Measurements from ENCODE around the gene MAP1LC3A. TPM values are rescaled to one million over a fixed set of nuclear protein-coding genes. Genes with fewer than 3 reads are reported as not detected.

Gene MAP1LC3A
- total RNA-seq, 1 experiment from 2014 or later = 44.2 TPM

- DNase-seq (ENCODE audit: low read depth) = no peak
These were observed 10.5 kb upstream of the MAP1LC3A start for GRCh38 chr20:34547844-34548613.

DNA sequence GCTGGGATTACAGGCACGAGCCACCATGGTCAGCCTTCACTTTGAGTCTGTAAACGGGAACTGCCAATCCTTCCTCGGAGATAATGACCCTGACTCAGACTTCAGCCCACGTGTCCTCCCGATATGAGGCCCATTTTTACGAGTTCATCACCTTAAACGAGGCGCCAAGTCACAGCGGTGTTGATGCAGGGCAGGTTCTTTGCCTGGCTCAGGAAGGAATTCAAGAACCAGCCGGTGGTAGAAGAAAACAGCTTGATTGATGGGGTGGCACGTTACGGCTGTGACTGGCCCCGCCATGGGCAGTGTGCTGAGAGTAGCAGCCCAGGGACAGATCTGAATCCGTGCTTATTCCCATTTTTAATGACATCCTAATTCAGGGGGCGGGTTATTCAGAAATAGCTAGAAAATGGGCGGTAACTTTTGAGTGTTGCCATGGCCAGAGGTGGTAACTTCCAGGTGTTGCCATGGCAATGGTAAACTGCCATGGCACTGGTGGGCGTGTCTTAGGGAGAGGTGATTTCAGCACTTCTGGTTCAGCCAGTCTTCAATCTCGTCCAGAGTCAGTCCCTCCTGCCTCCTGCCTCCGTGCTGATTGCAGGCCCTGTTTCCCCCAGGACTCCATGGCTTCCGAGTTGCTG lies 9.1 kb upstream of the MAP1LC3A start:
- no peak for DNase-seq (ENCODE audit: low read depth)

- DNase-seq (ENCODE audit: low read depth) = no peak
These were observed 8.6 kb upstream of the MAP1LC3A start for GRCh38 chr20:34549929-34550305.

DNA sequence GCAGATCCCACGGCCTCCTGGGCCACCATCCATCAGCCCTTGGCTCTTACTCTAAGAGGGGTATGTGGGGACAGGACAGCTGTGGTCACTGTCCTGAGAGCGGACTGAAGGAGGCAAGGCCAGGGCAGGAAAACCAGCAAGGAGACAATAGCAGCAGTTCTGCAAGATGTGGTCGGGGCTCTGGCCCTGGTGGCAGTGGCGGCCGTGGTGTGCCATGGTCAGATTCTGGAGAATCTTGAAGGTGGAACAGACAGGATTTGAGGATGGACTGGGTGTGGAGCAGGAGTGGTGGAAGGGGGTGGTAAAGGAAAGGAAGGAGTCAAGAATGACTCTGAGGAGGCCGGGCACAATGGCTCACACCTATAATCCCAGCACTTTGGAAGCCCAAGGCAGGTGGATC lies 5.9 kb upstream of the MAP1LC3A start:
- no peak for DNase-seq (ENCODE audit: low read depth)

GRCh38 chr20:34553366-34553867 lies 5.1 kb upstream of the MAP1LC3A start:
- DNase-seq (ENCODE audit: low read depth) = no peak

GRCh38 chr20:34557936-34558319 lies 590 bp upstream of the MAP1LC3A start:
- no peak for DNase-seq (ENCODE audit: low read depth)

GRCh38 chr20:34559311-34560140 lies 1.0 kb downstream of the MAP1LC3A start:
- no peak for DNase-seq (ENCODE audit: low read depth)

- DNase-seq (ENCODE audit: low read depth) = no peak
These were observed 1.6 kb downstream of the MAP1LC3A start for GRCh38 chr20:34560141-34560523.

DNA sequence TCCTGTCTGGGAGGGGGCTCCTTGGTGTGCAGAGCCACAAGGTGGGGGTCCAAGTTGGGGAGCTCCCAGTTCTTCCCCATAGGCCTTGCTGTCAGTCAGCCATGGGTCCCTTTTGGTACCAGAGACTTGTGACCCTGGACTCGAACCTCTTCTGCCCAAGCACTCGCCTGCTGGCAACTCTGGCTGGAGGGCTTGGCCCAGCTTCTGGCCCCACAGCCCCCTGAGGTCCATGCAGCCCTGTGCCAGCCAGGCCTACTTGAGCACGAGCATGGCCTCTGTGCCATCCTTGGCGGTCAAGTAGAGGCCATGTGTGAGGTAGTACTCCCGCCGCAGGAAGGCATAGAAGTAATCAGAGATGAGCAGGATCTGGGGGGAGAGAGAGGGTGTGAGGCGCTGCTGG lies 2.1 kb downstream of the MAP1LC3A start:
- no peak for DNase-seq (ENCODE audit: low read depth)

DNA sequence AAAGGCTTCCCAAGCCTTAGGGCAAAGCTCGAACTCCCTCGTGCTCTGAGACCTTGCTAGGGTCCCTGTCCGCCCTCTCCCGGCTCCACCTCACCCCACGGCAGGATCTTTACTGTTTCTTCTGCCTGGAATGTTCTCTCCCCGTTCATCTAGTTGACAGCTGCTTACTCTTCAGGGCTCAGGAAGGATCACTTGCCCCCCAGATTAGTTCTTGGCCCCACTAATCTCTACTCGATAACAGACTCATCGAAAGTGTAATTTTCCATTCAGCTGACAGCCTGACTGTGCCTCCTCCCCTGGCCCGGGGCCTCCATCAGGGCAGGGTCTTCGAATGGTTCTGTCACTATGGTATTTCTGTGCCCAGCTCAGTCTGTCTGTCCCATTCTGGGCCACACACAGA lies 3.1 kb downstream of the MAP1LC3A start:
- DNase-seq (ENCODE audit: low read depth) = no peak

- DNase-seq (ENCODE audit: low read depth) = peak; percentile 33
These were observed 4.1 kb downstream of the MAP1LC3A start for GRCh38 chr20:34562641-34563040.

GRCh38 chr20:34564833-34565232 lies 6.3 kb downstream of the MAP1LC3A start:
- DNase-seq (ENCODE audit: low read depth) = no peak

- DNase-seq (ENCODE audit: low read depth) = no peak
These were observed 8.7 kb downstream of the MAP1LC3A start for GRCh38 chr20:34566978-34567891.

GRCh38 chr20:34567892-34568865 lies 9.7 kb downstream of the MAP1LC3A start:
- no peak for DNase-seq (ENCODE audit: low read depth)

- DNase-seq (ENCODE audit: low read depth) = no peak
These were observed 11.1 kb downstream of the MAP1LC3A start for GRCh38 chr20:34569598-34569997.

GRCh38 chr20:34570859-34571306 lies 12.4 kb downstream of the MAP1LC3A start:
- DNase-seq (ENCODE audit: low read depth) = peak; percentile 40

- DNase-seq (ENCODE audit: low read depth) = no peak
These were observed 13.2 kb downstream of the MAP1LC3A start for GRCh38 chr20:34571753-34572152.

- DNase-seq (ENCODE audit: low read depth) = no peak
These were observed 15.2 kb downstream of the MAP1LC3A start for GRCh38 chr20:34573541-34574300.

DNA sequence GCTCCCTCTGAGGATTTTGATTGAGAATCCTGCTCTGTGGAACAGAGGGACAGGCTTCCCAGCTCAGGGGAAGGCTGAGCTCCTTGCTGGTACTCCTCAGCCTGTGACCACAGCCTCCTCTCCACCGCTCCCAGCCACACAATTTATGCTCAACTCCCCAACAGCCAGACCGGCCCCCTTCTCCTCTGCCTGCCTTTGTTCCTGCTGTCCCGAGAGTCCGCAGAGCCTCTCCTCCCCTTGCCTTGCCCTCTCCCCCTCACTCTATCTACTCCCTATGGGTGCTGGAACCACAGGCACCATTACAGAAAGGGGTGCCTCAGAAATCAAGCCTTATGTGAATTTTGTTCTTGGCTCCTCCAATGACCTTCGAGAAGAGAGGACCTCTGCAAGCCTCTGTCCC lies 15.9 kb downstream of the MAP1LC3A start:
- no peak for DNase-seq (ENCODE audit: low read depth)
